IMR-90 (cell line): Measurements from ENCODE around the gene MAML2. TPM values are rescaled to one million over a fixed set of nuclear protein-coding genes. Genes with fewer than 3 reads are reported as not detected.
A peak's percentile ranks its signal among the peaks of the same experiment; 100 is the strongest.

Source experiments
- ATAC-seq: fragments of 200-7000 bp; cut with Tn5 transposase; 2 replicates; pipeline ENCODE4 v1.9.1; 2020; ENCODE audit warnings: low read depth, mild to moderate bottlenecking, moderate library complexity
- Bru-seq: library from RNA; stranded (reverse); fragments of 400-500 nt; gene quantifications from one replicate; lab custom pipeline; 2021; lab: Mats Ljungman, UMichigan
- BruChase-seq, 2 experiments: library from RNA; stranded (reverse); fragments of 400-500 nt; gene quantifications; one replicate each; lab custom pipeline; 2021; lab: Mats Ljungman, UMichigan
- BruUV-seq: library from RNA; stranded (reverse); fragments of 400-500 nt; replicated peaks from 2 replicates; lab custom pipeline; 2021; lab: Mats Ljungman, UMichigan
- CTCF ChIA-PET: fragments of 300-600 bp; formaldehyde crosslinking; extraction: SDS; loops from one replicate; lab custom pipeline; 2021; ENCODE audit warnings: antibody characterized with exemption; lab: Yijun Ruan, JAX
- POLR2A ChIA-PET: fragments of 300-600 bp; sonication (Branson Sonifier 250); formaldehyde crosslinking; loops from one replicate; lab custom pipeline; 2022; ENCODE audit warnings: antibody characterized with exemption; ENCODE audit not compliant: unreplicated experiment; lab: Charles Lee
- DNase-seq: peaks from one replicate; pipeline ENCODE4 v3.0.0; 2013
- H2AFZ ChIP-seq: replicated peaks from 2 replicates; pipeline ENCODE3; 2013; ENCODE audit warnings: low read length, mild to moderate bottlenecking; ENCODE audit not compliant: poor library complexity
- H2AK5ac ChIP-seq: 2 replicates; pipeline ENCODE4 v1.6.1; 2013; ENCODE audit warnings: low read depth, low read length, inconsistent platforms
- H2AK9ac ChIP-seq: replicated peaks from 2 replicates; pipeline ENCODE3; 2013; ENCODE audit warnings: mild to moderate bottlenecking, low read depth, low read length, moderate library complexity; ENCODE audit not compliant: poor library complexity
- H2BK120ac ChIP-seq: 2 replicates; pipeline ENCODE4 v1.6.1; 2013; ENCODE audit warnings: low read depth, low read length, inconsistent platforms
- H2BK15ac ChIP-seq: 3 replicates; pipeline ENCODE4 v1.6.1; 2013; ENCODE audit warnings: low read depth, low read length, inconsistent platforms
- H2BK20ac ChIP-seq: 2 replicates; pipeline ENCODE4 v1.6.1; 2013; ENCODE audit warnings: low read depth, mild to moderate bottlenecking, inconsistent platforms, low read length, moderate library complexity
- H2BK5ac ChIP-seq: 2 replicates; pipeline ENCODE4 v1.6.1; 2013; ENCODE audit warnings: mild to moderate bottlenecking, low read depth, low read length, inconsistent platforms; ENCODE audit not compliant: poor library complexity, severe bottlenecking
- H3K14ac ChIP-seq: replicated peaks from 2 replicates; pipeline ENCODE4 v1.6.1; 2013; ENCODE audit warnings: low read depth, low read length, inconsistent platforms
- H3K18ac ChIP-seq: 2 replicates; pipeline ENCODE4 v1.6.1; 2013; ENCODE audit warnings: low read depth, low read length, control low read depth
- H3K23ac ChIP-seq: 2 replicates; pipeline ENCODE4 v1.6.1; 2013; ENCODE audit warnings: low read depth, low read length, inconsistent platforms
- H3K27ac ChIP-seq: 2 replicates; pipeline ENCODE4 v1.5.1; 2013; ENCODE audit warnings: mild to moderate bottlenecking, control low read depth, low read length; ENCODE audit not compliant: insufficient read depth
- H3K27me3 ChIP-seq: 2 replicates; pipeline ENCODE4 v1.6.1; 2013; ENCODE audit warnings: low read length; ENCODE audit not compliant: control insufficient read depth, insufficient read depth
- H3K36me3 ChIP-seq: 2 replicates; pipeline ENCODE4 v1.6.1; 2013; ENCODE audit warnings: low read length, mixed read lengths; ENCODE audit not compliant: control insufficient read depth, insufficient read depth
- H3K4ac ChIP-seq: 2 replicates; pipeline ENCODE4 v1.6.1; 2013; ENCODE audit warnings: low read depth, low read length, inconsistent platforms
- H3K4me1 ChIP-seq: 2 replicates; pipeline ENCODE4 v1.6.1; 2013; ENCODE audit warnings: low read length, mixed read lengths; ENCODE audit not compliant: control insufficient read depth, insufficient read depth
- H3K4me2 ChIP-seq: 2 replicates; pipeline ENCODE4 v1.6.1; 2013; ENCODE audit warnings: low read depth, mild to moderate bottlenecking, control low read depth, low read length, moderate library complexity
- H3K4me3 ChIP-seq: 2 replicates; pipeline ENCODE4 v1.5.1; 2013; ENCODE audit warnings: low read depth, mild to moderate bottlenecking, control low read depth, low read length, moderate library complexity; ENCODE audit not compliant: insufficient read depth
- H3K56ac ChIP-seq: 2 replicates; pipeline ENCODE4 v1.6.1; 2013; ENCODE audit warnings: low read length, inconsistent platforms; ENCODE audit not compliant: insufficient read depth; ENCODE audit errors: extremely low read depth
- H3K79me1 ChIP-seq, 2 experiments: 2 replicates each; pipeline ENCODE4 v1.6.1; 2013; ENCODE audit warnings: low read length in 2 of 2, inconsistent platforms in 1 of 2, low read depth in 1 of 2
- H3K9ac ChIP-seq: 2 replicates; pipeline ENCODE4 v1.6.1; 2013; ENCODE audit warnings: low read depth, low read length, control low read depth
- H3K9me1 ChIP-seq: 2 replicates; pipeline ENCODE4 v1.6.1; 2013; ENCODE audit warnings: low read length, inconsistent platforms; ENCODE audit not compliant: insufficient read depth
- H3K9me3 ChIP-seq: 2 replicates; pipeline ENCODE4 v1.6.1; 2013; ENCODE audit warnings: low read length; ENCODE audit not compliant: control insufficient read depth, insufficient read depth
- H4K20me1 ChIP-seq: 2 replicates; pipeline ENCODE4 v1.6.1; 2013; ENCODE audit warnings: low read length, inconsistent platforms; ENCODE audit not compliant: insufficient read depth
- H4K5ac ChIP-seq: 2 replicates; pipeline ENCODE4 v1.6.1; 2013; ENCODE audit warnings: mild to moderate bottlenecking, low read depth, low read length, control low read depth
- H4K8ac ChIP-seq, 2 experiments: 2 replicates each; pipeline ENCODE4 v1.6.1; 2013; ENCODE audit warnings: low read depth in 2 of 2, low read length in 2 of 2, control low read depth in 1 of 2, inconsistent platforms in 1 of 2
- H4K91ac ChIP-seq: 2 replicates; pipeline ENCODE4 v1.6.1; 2013; ENCODE audit warnings: low read depth, low read length, inconsistent platforms; ENCODE audit not compliant: insufficient read depth
- BHLHE40 ChIP-seq: fragments of 150-350 bp; IDR thresholded peaks from 2 replicates; pipeline ENCODE4 v1.6.1; 2016; ENCODE audit warnings: mild to moderate bottlenecking, low read depth, low read length
- CEBPB ChIP-seq: IDR thresholded peaks from 2 replicates; pipeline ENCODE4 v1.6.1; 2012; ENCODE audit warnings: low read depth, low read length, improper control_type of control experiment
- CHD1 ChIP-seq: IDR thresholded peaks from 2 replicates; pipeline ENCODE4 v1.6.1; 2012; ENCODE audit warnings: low read depth, low read length, improper control_type of control experiment
- FOS ChIP-seq: fragments of 150-350 bp; IDR thresholded peaks from 2 replicates; pipeline ENCODE4 v1.6.1; 2016; ENCODE audit warnings: low read depth, low read length
- MAFK ChIP-seq: IDR thresholded peaks from 2 replicates; pipeline ENCODE4 v1.6.1; 2012; ENCODE audit warnings: low read depth, low read length, improper control_type of control experiment
- MAZ ChIP-seq: IDR thresholded peaks from 2 replicates; pipeline ENCODE4 v1.6.1; 2012; ENCODE audit warnings: low read depth, mild to moderate bottlenecking, low read length, improper control_type of control experiment, moderate library complexity, borderline replicate concordance
- MXI1 ChIP-seq: IDR thresholded peaks from 2 replicates; pipeline ENCODE4 v1.6.1; 2012; ENCODE audit warnings: low read depth, mild to moderate bottlenecking, low read length, moderate library complexity, borderline replicate concordance
- NFE2L2 ChIP-seq: fragments of 150-350 bp; IDR thresholded peaks from 2 replicates; pipeline ENCODE4 v1.6.1; 2016; ENCODE audit warnings: low read depth, mild to moderate bottlenecking, low read length
- POLR2A ChIP-seq: IDR thresholded peaks from 2 replicates; pipeline ENCODE4 v1.6.1; 2012; ENCODE audit warnings: mild to moderate bottlenecking, low read depth, low read length
- RAD21 ChIP-seq: IDR thresholded peaks from 2 replicates; pipeline ENCODE4 v1.6.1; 2012; ENCODE audit warnings: low read length, improper control_type of control experiment
- SMC3 ChIP-seq: fragments of 150-350 bp; IDR thresholded peaks from 2 replicates; pipeline ENCODE4 v1.6.1; 2016; ENCODE audit warnings: low read depth, mild to moderate bottlenecking, antibody characterized with exemption, low read length, moderate library complexity
- WGBS, 2 experiments: methylation state at CpG; one replicate each; pipeline versions ENCODE4 v1.1.5 to v1.1.7; 2013; ENCODE audit warnings: missing lambda C conversion rate in 2 of 2; ENCODE audit not compliant: insufficient read length in 1 of 2; ENCODE audit errors: extremely low coverage in 2 of 2; 5-methylcytosine and 5-hydroxymethylcytosine counted together
- dilution Hi-C: fragments of 300-500 bp; cut with HindIII; formaldehyde crosslinking; loops from one replicate; pipeline ENCODE4 v1.14.3; 2018; ENCODE audit warnings: low sequenced_read_pairs; ENCODE audit not compliant: unreplicated experiment
- in situ Hi-C: fragments of 300-500 bp; cut with MboI; formaldehyde crosslinking; loops from 3 replicates; pipeline ENCODE4 v1.14.3; 2019; ENCODE audit warnings: low sequenced_read_pairs, inconsistent platforms, mixed read lengths
- intact Hi-C: fragments of 100-400 bp; cut with micrococcal nuclease; formaldehyde crosslinking; loops from 2 replicates; pipeline ENCODE4 v1.10.0; 2022
- long read RNA-seq: library from polyadenylated mRNA; unstranded; transcript quantifications from one replicate; pipeline ENCODE4 v2.0.0, GENCODE V29; 2021; ENCODE audit not compliant: unreplicated experiment
- polyA plus RNA-seq, 3 experiments: library from polyadenylated mRNA; depleted of rRNA; stranded (reverse); fragments of >200 nt; gene quantifications; 2 replicates each; pipeline ENCODE4 v1.2.3, GENCODE V29; 2012; ENCODE audit warnings: low replicate concordance in 1 of 3
- total RNA-seq: library from RNA; depleted of rRNA; stranded (reverse); fragments of >200 nt; gene quantifications from 2 replicates; pipeline ENCODE4 v1.2.3, GENCODE V29; 2012; rRNA removed
- TF ChIP-seq, protein P1 (sequence below): fragments of 150-350 bp; IDR thresholded peaks from 2 replicates; pipeline ENCODE4 v1.6.1; 2016; ENCODE audit warnings: low read depth, mild to moderate bottlenecking, low read length, moderate library complexity, borderline replicate concordance
- TF ChIP-seq, protein P2 (sequence below): fragments of 150-350 bp; IDR thresholded peaks from 2 replicates; pipeline ENCODE4 v1.6.1; 2017; ENCODE audit warnings: mild to moderate bottlenecking, antibody characterized with exemption, low read length, low read depth

The MAML2 gene
- total RNA-seq (18.1 and 19.5 TPM in 2 replicates), polyA plus RNA-seq (2012; rRNA removed) (15.0 and 18.6 TPM in 2 replicates), Bru-seq, nascent RNA (percentile 96 among the genes with signal in this experiment), BruChase-seq, experiment 1, labeled RNA remaining after a 6-hour chase (percentile 93 among the genes with signal in this experiment), BruChase-seq, experiment 2, labeled RNA remaining after a 2-hour chase (percentile 96 among the genes with signal in this experiment)
- 3.8 and 11.0 TPM in 2 replicates for polyA plus RNA-seq (2012; cell fraction: cytosol; rRNA removed)
- polyA plus RNA-seq (2012; cell fraction: nucleus; rRNA removed; ENCODE audit: low replicate concordance): 9.7 and 20.0 TPM in 2 replicates
- long read RNA-seq, partial matches to known transcripts: 0 of 9 reads
- long read RNA-seq, other reads (novel, unspliced or antisense): 5 of 9 reads

DNA sequence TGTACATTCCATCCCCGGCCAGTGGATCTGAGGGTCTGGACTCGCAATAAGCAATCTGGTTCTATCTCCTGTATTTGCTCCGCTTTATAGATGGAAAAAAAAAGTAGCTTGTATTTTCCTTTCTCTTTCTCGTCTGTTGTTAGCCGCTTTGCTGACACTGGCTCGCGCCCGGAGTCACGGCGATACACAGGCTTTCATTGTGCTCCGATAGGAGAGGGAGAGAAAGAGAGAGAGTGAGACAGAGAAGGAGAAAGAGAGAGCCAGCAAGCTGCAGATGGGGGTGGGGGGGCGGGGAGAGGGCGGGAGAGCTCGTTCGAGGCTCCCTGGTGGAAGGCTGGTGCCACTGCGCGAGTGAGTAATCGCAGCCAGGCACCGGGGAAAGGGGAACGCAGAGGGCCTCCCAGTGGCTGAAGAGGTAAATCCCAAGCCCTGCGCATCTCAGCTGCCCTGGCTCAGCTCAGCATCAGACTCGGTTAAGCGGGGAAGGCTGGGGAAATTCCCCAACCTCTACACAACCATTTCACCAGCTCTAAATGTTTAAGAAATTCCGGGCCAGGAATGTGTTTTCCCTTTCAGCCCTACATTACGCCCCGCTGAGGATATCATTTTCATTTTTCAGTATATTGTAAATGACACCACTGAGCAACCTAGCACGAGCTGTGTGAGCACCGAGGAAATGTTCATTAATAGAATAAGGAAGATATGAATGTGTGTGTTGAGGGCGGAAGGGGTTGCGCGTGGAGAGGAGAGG, at the start of gene MAML2:
MAML2 (minus strand) TSS at position 235 of the 751 bp plus-strand sequence. CDS start 1,300 bp downstream, outside the sequence.
- POLR2A ChIA-PET: interaction anchor here (0.7 to 1.0 kb wide), 2 partner anchors 188 to 287 kb away, joined by 3 read pairs; no protein-coding TSS in a partner anchor
- in situ Hi-C loops: loop anchor here (5.0 kb wide), 2 partner anchors 181 to 291 kb away; no protein-coding TSS in a partner anchor
- peak within 1 kb of the TSS; percentile 95 for H3K56ac ChIP-seq
- peak within 1 kb of the TSS; percentile 86 for H2BK20ac ChIP-seq
- H2BK120ac ChIP-seq: peak within 1 kb of the TSS; percentile 85
- dilution Hi-C loops: no loop called here
- peak within 1 kb of the TSS; percentile 95 for H3K9ac ChIP-seq
- H2BK5ac ChIP-seq: peak within 1 kb of the TSS; percentile 92
- ATAC-seq (peak; percentile 88), DNase-seq (peak; percentile 94)
- no peaks in the 10 kb centered on the region for H3K9me3 ChIP-seq
- peak within 1 kb of the TSS; percentile 82 for H2BK15ac ChIP-seq
- H3K4me3 ChIP-seq: peak within 1 kb of the TSS; percentile 92
- peak within 1 kb of the TSS; percentile 84 for H4K91ac ChIP-seq
- peak within 1 kb of the TSS; percentile 83 for H2AFZ ChIP-seq
- H3K36me3 ChIP-seq: peaks cover 2% of the 10 kb centered on the region; the same call in 1 of the 2 replicates
- H3K4me1 ChIP-seq: peaks cover 9% of the 10 kb centered on the region
- peak within 1 kb of the TSS; percentile 80 for H2AK9ac ChIP-seq
- H3K18ac ChIP-seq: peak within 1 kb of the TSS; percentile 97
- peaks cover 17 to 48% of the 10 kb centered on the region in 2 experiments; a peak in 3 of 4 replicates for H3K79me1 ChIP-seq
- peak within 1 kb of the TSS; percentile 80 for H2AK5ac ChIP-seq
- CTCF ChIA-PET: interaction anchor here (0.5 to 5.1 kb wide), 58 partner anchors 9 to 564 kb away, joined by 3 to 34 read pairs (median 5); partner anchors contain the start of genes CCDC82 and JRKL
- 100% methylated on average over 3 of the region's 31 CpGs; no CpG with 5 or more reads in 1 of the 2 experiments for WGBS, 2 experiments
- peak within 1 kb of the TSS; percentile 91 for H4K5ac ChIP-seq
- H3K23ac ChIP-seq: peak within 1 kb of the TSS; percentile 95
- peak within 1 kb of the TSS; percentile 96 for H3K4me2 ChIP-seq
- no TSS peak for BruUV-seq
- H3K27me3 ChIP-seq: no peaks in the 10 kb centered on the region
- H3K14ac ChIP-seq: peak within 1 kb of the TSS; percentile 91
- peaks cover 2% of the 10 kb centered on the region; the same call in 1 of the 2 replicates for H4K20me1 ChIP-seq
- peak within 1 kb of the TSS; percentile 94 for H3K27ac ChIP-seq
- peak within 1 kb of the TSS; percentile 32 to 85 for H4K8ac ChIP-seq
- intact Hi-C loops: loop anchor here (1.0 to 5.0 kb wide), 9 partner anchors 36 to 552 kb away; partner anchors contain the start of genes CEP57 and MTMR2
- peak within 1 kb of the TSS; percentile 93 for H3K4ac ChIP-seq
- peaks cover 4% of the 10 kb centered on the region; the same call in 1 of the 2 replicates for H3K9me1 ChIP-seq
- TF ChIP-seq, protein P1, sequence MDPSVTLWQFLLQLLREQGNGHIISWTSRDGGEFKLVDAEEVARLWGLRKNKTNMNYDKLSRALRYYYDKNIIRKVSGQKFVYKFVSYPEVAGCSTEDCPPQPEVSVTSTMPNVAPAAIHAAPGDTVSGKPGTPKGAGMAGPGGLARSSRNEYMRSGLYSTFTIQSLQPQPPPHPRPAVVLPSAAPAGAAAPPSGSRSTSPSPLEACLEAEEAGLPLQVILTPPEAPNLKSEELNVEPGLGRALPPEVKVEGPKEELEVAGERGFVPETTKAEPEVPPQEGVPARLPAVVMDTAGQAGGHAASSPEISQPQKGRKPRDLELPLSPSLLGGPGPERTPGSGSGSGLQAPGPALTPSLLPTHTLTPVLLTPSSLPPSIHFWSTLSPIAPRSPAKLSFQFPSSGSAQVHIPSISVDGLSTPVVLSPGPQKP: no peak
- TF ChIP-seq FOS (peak; percentile 26; the same call in 1 of the 2 replicates), MXI1 (0 out of 2 replicates have a peak, but pooled peaks have one; percentile 10), CHD1 (no peak), CEBPB (0 out of 2 replicates have a peak, but pooled peaks have one; percentile 8), POLR2A (peak; percentile 73), MAZ (peak; percentile 43; the same call in 1 of the 2 replicates), NFE2L2 (no peak; the same call in 1 of the 2 replicates), MAFK (no peak), SMC3 (peak; percentile 92), RAD21 (peak; percentile 95), BHLHE40 (0 out of 2 replicates have a peak, but pooled peaks have one; percentile 7)
- TF ChIP-seq, protein P2, sequence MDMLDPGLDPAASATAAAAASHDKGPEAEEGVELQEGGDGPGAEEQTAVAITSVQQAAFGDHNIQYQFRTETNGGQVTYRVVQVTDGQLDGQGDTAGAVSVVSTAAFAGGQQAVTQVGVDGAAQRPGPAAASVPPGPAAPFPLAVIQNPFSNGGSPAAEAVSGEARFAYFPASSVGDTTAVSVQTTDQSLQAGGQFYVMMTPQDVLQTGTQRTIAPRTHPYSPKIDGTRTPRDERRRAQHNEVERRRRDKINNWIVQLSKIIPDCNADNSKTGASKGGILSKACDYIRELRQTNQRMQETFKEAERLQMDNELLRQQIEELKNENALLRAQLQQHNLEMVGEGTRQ: no peak
